Lower leg skin (tissue), 4 donors: Measurements from ENCODE around the gene GPR17. TPM values are rescaled to one million over a fixed set of nuclear protein-coding genes. Genes with fewer than 3 reads are reported as not detected.

Experiments used
- DNase-seq, 2 donors: peaks; one replicate each; pipeline ENCODE4 v3.0.0-alpha.2; 2019; ENCODE audit warnings: low spot score in 2 of 2
- H3K4me3 ChIP-seq: fragments of 200-600 bp; sonication (generic); 2 replicates; pipeline ENCODE4 v1.5.1; 2017; ENCODE audit warnings: mild to moderate bottlenecking, low read depth; ENCODE audit not compliant: poor library complexity, severe bottlenecking
- POLR2A ChIP-seq, 2 donors: fragments of 450-650 bp; IDR thresholded peaks; one replicate each; pipeline ENCODE4 v1.6.1; 2016 to 2017; ENCODE audit warnings: antibody characterized with exemption in 2 of 2, mild to moderate bottlenecking in 1 of 2, moderate library complexity in 1 of 2
- WGBS, 2 donors: methylation state at CpG; one replicate each; pipeline ENCODE4 v1.1.5; 2018; 5-methylcytosine and 5-hydroxymethylcytosine counted together
- intact Hi-C: fragments of 100-400 bp; cut with DNase I; formaldehyde crosslinking; loops from one replicate; pipeline ENCODE4 v1.15.0; 2023; ENCODE audit warnings: low total_unique reads
- total RNA-seq, 4 donors: library from RNA; depleted of rRNA; stranded (reverse); fragments of >200 nt; gene quantifications; one replicate each; pipeline ENCODE4 v1.1.0, GENCODE V29; 2016
- TF ChIP-seq, protein P1 (sequence below), 3 donors: fragments of 450-650 bp; IDR thresholded peaks; one replicate each; pipeline ENCODE4 v1.5.1; 2016; ENCODE audit warnings: antibody characterized with exemption in 3 of 3, mild to moderate bottlenecking in 3 of 3, moderate library complexity in 2 of 3

GPR17 gene
- total RNA-seq, 4 donors from 2014 or later, result 0.88 TPM; not detected in 3

DNA sequence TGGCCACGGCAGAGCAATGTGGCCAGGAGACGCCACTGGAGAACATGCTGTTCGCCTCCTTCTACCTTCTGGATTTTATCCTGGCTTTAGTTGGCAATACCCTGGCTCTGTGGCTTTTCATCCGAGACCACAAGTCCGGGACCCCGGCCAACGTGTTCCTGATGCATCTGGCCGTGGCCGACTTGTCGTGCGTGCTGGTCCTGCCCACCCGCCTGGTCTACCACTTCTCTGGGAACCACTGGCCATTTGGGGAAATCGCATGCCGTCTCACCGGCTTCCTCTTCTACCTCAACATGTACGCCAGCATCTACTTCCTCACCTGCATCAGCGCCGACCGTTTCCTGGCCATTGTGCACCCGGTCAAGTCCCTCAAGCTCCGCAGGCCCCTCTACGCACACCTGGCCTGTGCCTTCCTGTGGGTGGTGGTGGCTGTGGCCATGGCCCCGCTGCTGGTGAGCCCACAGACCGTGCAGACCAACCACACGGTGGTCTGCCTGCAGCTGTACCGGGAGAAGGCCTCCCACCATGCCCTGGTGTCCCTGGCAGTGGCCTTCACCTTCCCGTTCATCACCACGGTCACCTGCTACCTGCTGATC, 4.9 kb downstream of the GPR17 start:
- TF ChIP-seq POLR2A (IDR thresholded peaks at IDR 0.05), result no peak
- TF ChIP-seq, protein P1, sequence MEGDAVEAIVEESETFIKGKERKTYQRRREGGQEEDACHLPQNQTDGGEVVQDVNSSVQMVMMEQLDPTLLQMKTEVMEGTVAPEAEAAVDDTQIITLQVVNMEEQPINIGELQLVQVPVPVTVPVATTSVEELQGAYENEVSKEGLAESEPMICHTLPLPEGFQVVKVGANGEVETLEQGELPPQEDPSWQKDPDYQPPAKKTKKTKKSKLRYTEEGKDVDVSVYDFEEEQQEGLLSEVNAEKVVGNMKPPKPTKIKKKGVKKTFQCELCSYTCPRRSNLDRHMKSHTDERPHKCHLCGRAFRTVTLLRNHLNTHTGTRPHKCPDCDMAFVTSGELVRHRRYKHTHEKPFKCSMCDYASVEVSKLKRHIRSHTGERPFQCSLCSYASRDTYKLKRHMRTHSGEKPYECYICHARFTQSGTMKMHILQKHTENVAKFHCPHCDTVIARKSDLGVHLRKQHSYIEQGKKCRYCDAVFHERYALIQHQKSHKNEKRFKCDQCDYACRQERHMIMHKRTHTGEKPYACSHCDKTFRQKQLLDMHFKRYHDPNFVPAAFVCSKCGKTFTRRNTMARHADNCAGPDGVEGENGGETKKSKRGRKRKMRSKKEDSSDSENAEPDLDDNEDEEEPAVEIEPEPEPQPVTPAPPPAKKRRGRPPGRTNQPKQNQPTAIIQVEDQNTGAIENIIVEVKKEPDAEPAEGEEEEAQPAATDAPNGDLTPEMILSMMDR (IDR thresholded peaks at IDR 0.05), result no peak
- WGBS, 2 donors, result 87 to 88% methylated on average over 28 of the region's 28 CpGs
- H3K4me3 ChIP-seq, result no peak overlapping the region
- no peak for DNase-seq
- intact Hi-C loops, result no loop called here

DNA sequence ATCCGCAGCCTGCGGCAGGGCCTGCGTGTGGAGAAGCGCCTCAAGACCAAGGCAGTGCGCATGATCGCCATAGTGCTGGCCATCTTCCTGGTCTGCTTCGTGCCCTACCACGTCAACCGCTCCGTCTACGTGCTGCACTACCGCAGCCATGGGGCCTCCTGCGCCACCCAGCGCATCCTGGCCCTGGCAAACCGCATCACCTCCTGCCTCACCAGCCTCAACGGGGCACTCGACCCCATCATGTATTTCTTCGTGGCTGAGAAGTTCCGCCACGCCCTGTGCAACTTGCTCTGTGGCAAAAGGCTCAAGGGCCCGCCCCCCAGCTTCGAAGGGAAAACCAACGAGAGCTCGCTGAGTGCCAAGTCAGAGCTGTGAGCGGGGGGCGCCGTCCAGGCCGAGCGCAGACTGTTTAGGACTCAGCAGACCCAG, 5.4 kb downstream of the GPR17 start:
- DNase-seq, result no peak
- 92 to 96% methylated on average over 29 of the region's 29 CpGs for WGBS, 2 donors
- TF ChIP-seq POLR2A (IDR thresholded peaks at IDR 0.05), result no peak
- TF ChIP-seq, protein P1 (IDR thresholded peaks at IDR 0.05), result no peak
- no peak overlapping the region for H3K4me3 ChIP-seq
- intact Hi-C loops, result no loop called here

GRCh38 chr2:127651971-127652550, 6.1 kb downstream of the GPR17 start:
- intact Hi-C loops, result no loop called here

DNA sequence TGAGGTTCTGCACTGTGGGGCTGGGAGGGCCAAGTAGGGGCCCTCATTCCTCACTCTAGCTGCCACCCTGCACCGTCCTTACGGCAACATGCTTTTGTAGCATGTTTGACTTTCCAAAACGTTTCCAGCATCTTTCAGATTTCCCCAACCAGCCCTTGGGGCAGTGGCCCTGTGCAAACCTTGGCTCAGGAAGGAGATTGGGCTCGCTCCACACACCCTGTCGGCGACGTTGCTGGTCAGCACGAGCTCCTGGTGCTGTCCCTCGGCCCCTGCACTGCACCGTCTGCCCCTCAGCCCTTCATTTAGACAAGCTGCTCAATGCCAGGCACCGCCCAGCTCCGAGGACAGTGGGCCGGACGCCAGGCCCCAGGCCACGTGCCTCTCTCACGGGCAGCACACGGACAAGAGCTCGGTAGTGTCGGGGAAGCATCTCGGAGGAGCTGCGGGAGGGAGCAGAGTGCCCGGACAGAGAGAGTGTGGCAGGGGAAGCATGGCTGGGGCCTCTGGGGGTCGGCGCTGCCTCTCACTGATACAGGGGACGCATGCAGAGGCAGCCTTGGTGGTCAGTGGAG, 6.9 kb downstream of the GPR17 start:
- intact Hi-C loops, result no loop called here
- H3K4me3 ChIP-seq, result no peak overlapping the region
- no peak for DNase-seq
- 80 to 81% methylated on average over 25 of the region's 25 CpGs for WGBS, 2 donors
- no peak for TF ChIP-seq POLR2A (IDR thresholded peaks at IDR 0.05)
- TF ChIP-seq, protein P1 (IDR thresholded peaks at IDR 0.05), result no peak

More at GRCh38 chr2:127651971-127652550, 6.1 kb downstream of the GPR17 start:
- WGBS, 2 donors, result 81 to 83% methylated on average over 14 of the region's 14 CpGs
- TF ChIP-seq POLR2A (IDR thresholded peaks at IDR 0.05), result no peak
- TF ChIP-seq, protein P1 (IDR thresholded peaks at IDR 0.05), result no peak
- no peak for DNase-seq
- H3K4me3 ChIP-seq, result no peak overlapping the region

GRCh38 chr2:127653421-127654083, 7.6 kb downstream of the GPR17 start:
- 78 to 83% methylated on average over 16 of the region's 16 CpGs for WGBS, 2 donors
- intact Hi-C loops, result no loop called here
- DNase-seq, result no peak
- TF ChIP-seq, protein P1 (IDR thresholded peaks at IDR 0.05), result no peak
- no peak for TF ChIP-seq POLR2A (IDR thresholded peaks at IDR 0.05)
- H3K4me3 ChIP-seq, result no peak overlapping the region
